ENCODE results near the gene TPGS2. TPM values are rescaled to one million over a fixed set of nuclear protein-coding genes. Genes with fewer than 3 reads are reported as not detected.
"Not testable (repeated sequence)": the region's sequence is repeated elsewhere in the genome, so short reads cannot be mapped to it uniquely, and the experiment has no call there.

The TPGS2 gene
- total RNA-seq, 1 experiment from 2014 or later: 380 TPM

DNA sequence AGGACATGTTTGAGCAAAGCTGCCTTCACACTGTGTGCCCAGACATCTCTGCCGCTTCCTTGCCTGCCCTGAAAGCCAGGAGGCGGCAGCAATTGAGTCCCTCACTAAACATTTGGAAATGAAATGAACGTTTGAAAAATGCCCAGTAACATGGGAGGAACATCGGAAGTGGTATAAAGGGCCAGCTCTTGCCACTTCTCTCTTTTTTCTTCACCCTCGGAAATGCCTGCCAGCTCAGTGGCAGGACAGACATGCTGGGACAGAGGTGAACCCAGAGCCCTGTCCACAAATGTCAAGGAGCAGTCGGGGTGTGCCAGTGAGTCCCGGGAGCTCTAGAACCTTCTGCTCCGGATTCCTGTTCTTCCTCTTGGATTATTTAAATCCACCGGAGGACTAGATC is 46.1 kb downstream of the TPGS2 start:
- Histone ChIP-seq H3K4me3 (no peak overlapping the region), H3K9me3 (replicated peaks) (no peaks in the 10 kb centered on the region), H3K27me3 (replicated peaks) (no peaks in the 10 kb centered on the region), H3K4me1 (replicated peaks) (peaks cover 11% of the 10 kb centered on the region), H3K27ac (no peak overlapping the region), H3K36me3 (no peaks in the 10 kb centered on the region; the same call in none of the 2 replicates)
- DNase-seq (ENCODE audit: low read depth in 1 of 2, low spot score in 2 of 2): no peak

- no peaks in the 10 kb centered on the region; the same call in 1 of the 2 replicates for H3K36me3 ChIP-seq
- H3K27ac ChIP-seq: 0 out of 2 replicates have a peak overlapping the region, but pooled peaks have one; percentile 24
Measured at GRCh38 chr18:36780748-36781147, 48.1 kb downstream of the TPGS2 start.

DNA sequence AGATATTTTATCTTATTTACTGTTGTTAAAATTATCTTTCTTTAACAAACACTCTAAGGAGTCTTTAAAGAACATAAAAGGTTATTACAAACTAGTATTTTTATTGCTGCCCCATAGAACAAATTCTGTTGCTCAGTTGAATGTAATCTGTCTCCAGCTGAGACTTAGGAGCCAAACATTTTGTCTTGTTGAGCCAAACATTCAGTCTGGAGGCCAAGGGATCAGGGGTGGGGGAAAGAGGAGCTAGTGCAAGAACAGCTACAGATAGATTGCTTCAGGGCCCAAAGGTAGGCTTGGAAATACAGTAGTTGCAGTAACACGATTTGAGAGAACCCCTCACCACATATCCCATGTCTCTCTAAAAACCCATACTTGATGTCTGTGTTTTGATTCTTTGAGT is 51.2 kb downstream of the TPGS2 start:
- DNase-seq (ENCODE audit: low read depth in 1 of 2, low spot score in 2 of 2): no peak

More at GRCh38 chr18:36780748-36781147, 48.1 kb downstream of the TPGS2 start:
- Histone ChIP-seq H3K9me3 (replicated peaks) (no peaks in the 10 kb centered on the region), H3K4me3 (no peak overlapping the region), H3K4me1 (replicated peaks) (peaks cover 9% of the 10 kb centered on the region), H3K27me3 (replicated peaks) (no peaks in the 10 kb centered on the region)
- peak in 1 of 2 experiments; percentile 20 for DNase-seq (ENCODE audit: low read depth in 1 of 2, low spot score in 2 of 2)

GRCh38 chr18:36776650-36777049 is 52.2 kb downstream of the TPGS2 start:
- 0 out of 2 replicates have a peak, but pooled peaks cover 4% of the 10 kb centered on the region for H3K27me3 ChIP-seq (replicated peaks)
- H3K27ac ChIP-seq: no peak overlapping the region
- no peak for DNase-seq (ENCODE audit: low read depth in 1 of 2, low spot score in 2 of 2)
- no peak overlapping the region for H3K4me3 ChIP-seq
- H3K4me1 ChIP-seq (replicated peaks): peaks cover 9% of the 10 kb centered on the region
- H3K9me3 ChIP-seq (replicated peaks): no peaks in the 10 kb centered on the region
- H3K36me3 ChIP-seq: no peaks in the 10 kb centered on the region; the same call in 1 of the 2 replicates

More for the DNA sequence above, 51.2 kb downstream of the TPGS2 start:
- Histone ChIP-seq H3K4me1 (replicated peaks) (peaks cover 9% of the 10 kb centered on the region), H3K36me3 (no peaks in the 10 kb centered on the region; the same call in 1 of the 2 replicates), H3K27ac (no peak overlapping the region), H3K27me3 (replicated peaks) (0 out of 2 replicates have a peak, but pooled peaks cover 4% of the 10 kb centered on the region), H3K9me3 (replicated peaks) (no peaks in the 10 kb centered on the region), H3K4me3 (no peak overlapping the region)

- DNase-seq (ENCODE audit: low read depth in 1 of 2, low spot score in 2 of 2): no peak
- H3K4me1 ChIP-seq (replicated peaks): peaks cover under 1% of the 10 kb centered on the region
- H3K27ac ChIP-seq: no peak overlapping the region
- no peaks in the 10 kb centered on the region for H3K9me3 ChIP-seq (replicated peaks)
- 0 out of 2 replicates have a peak, but pooled peaks cover 4% of the 10 kb centered on the region for H3K27me3 ChIP-seq (replicated peaks)
- no peak overlapping the region for H3K4me3 ChIP-seq
- H3K36me3 ChIP-seq: no peaks in the 10 kb centered on the region
Measured at GRCh38 chr18:36775396-36775795, 53.4 kb downstream of the TPGS2 start.

GRCh38 chr18:36772241-36772723 is 56.5 kb downstream of the TPGS2 start:
- no peak for DNase-seq (ENCODE audit: low read depth in 1 of 2, low spot score in 2 of 2)
- Histone ChIP-seq H3K9me3 (replicated peaks) (no peaks in the 10 kb centered on the region), H3K27ac (no peak overlapping the region), H3K27me3 (replicated peaks) (0 out of 2 replicates have a peak, but pooled peaks cover 4% of the 10 kb centered on the region), H3K4me3 (no peak overlapping the region), H3K36me3 (no peaks in the 10 kb centered on the region), H3K4me1 (replicated peaks) (no peaks in the 10 kb centered on the region)

DNA sequence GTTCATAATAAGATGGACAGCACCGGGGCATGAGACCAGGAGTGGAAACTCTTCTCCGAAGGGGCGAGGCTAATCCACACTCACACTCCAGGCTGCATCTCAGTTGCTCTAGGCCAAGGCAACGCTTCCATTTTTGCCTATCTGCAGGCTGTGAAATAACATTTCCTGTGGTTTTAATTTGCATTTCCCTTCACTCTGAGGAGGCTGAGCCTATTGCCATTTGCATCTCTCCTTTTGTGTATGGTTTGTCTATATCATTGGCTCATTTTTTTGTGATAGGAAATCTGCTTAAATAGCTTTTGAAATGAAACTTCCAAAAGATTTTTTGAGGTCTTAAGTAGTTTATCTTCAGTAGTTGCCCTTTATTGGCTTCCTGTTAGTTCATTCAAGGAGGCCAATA is 57.6 kb downstream of the TPGS2 start:
- Histone ChIP-seq H3K9me3 (replicated peaks) (no peaks in the 10 kb centered on the region), H3K36me3 (no peaks in the 10 kb centered on the region), H3K27me3 (replicated peaks) (0 out of 2 replicates have a peak, but pooled peaks cover 4% of the 10 kb centered on the region), H3K27ac (no peak overlapping the region), H3K4me1 (replicated peaks) (no peaks in the 10 kb centered on the region), H3K4me3 (no peak overlapping the region)
- DNase-seq (ENCODE audit: low read depth in 1 of 2, low spot score in 2 of 2): no peak

- no peaks in the 10 kb centered on the region for H3K36me3 ChIP-seq
- no peaks in the 10 kb centered on the region for H3K4me1 ChIP-seq (replicated peaks)
Measured at GRCh38 chr18:36770315-36770946, 58.4 kb downstream of the TPGS2 start.

GRCh38 chr18:36769611-36770314 is 59.0 kb downstream of the TPGS2 start:
- no peak for DNase-seq (ENCODE audit: low read depth in 1 of 2, low spot score in 2 of 2)
- Histone ChIP-seq H3K9me3 (replicated peaks) (no peaks in the 10 kb centered on the region), H3K27ac (no peak overlapping the region), H3K4me3 (no peak overlapping the region), H3K27me3 (replicated peaks) (no peaks in the 10 kb centered on the region), H3K4me1 (replicated peaks) (no peaks in the 10 kb centered on the region), H3K36me3 (no peaks in the 10 kb centered on the region)

More at GRCh38 chr18:36770315-36770946, 58.4 kb downstream of the TPGS2 start:
- no peak overlapping the region for H3K27ac ChIP-seq
- H3K27me3 ChIP-seq (replicated peaks): 0 out of 2 replicates have a peak, but pooled peaks cover 4% of the 10 kb centered on the region
- H3K4me3 ChIP-seq: no peak overlapping the region
- no peak for DNase-seq (ENCODE audit: low read depth in 1 of 2, low spot score in 2 of 2)
- no peaks in the 10 kb centered on the region for H3K9me3 ChIP-seq (replicated peaks)

DNA sequence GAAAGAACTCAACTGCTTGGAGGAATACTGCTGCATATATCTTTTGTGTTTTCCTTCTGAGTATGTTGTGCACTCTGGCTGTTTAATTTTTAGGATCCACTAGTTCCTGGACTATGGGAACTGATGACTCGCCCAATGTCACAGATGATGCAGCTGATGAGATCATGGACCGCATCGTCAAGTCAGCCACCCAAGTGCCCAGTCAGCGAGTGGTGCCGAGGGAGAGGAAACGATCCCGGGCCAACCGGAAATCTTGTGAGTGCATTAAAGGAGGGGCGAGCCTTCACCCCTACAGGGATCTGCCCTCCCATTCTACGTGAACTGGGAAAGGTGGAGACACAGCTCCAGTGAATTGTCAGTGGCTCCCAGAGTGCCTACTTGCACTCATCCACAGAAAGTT is 59.6 kb downstream of the TPGS2 start:
- Histone ChIP-seq H3K4me1 (replicated peaks) (no peaks in the 10 kb centered on the region), H3K27ac (no peak overlapping the region), H3K9me3 (replicated peaks) (no peaks in the 10 kb centered on the region), H3K36me3 (no peaks in the 10 kb centered on the region), H3K27me3 (replicated peaks) (no peaks in the 10 kb centered on the region), H3K4me3 (no peak overlapping the region)
- no peak for DNase-seq (ENCODE audit: low read depth in 1 of 2, low spot score in 2 of 2)

DNA sequence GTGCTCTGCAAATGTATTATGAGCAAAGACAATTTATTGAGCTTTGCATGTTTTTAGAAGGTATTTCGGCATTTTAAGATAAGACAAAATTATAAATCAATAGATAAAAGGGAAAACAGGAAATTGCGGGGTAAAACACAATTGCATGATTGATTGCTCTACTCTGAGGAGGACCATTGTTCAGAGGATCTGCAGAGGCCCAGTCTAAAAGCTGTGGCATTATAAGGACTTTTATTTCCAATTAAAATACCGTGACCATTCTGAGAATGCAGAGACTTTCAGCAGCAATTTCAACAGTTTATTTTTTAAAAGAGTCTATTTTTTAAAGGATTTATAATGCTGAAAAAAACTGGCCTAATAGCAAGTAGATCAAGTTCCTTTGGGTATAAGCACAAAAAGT is 62.0 kb downstream of the TPGS2 start:
- Histone ChIP-seq H3K9me3 (replicated peaks) (no peaks in the 10 kb centered on the region), H3K36me3 (no peaks in the 10 kb centered on the region), H3K4me1 (replicated peaks) (no peaks in the 10 kb centered on the region), H3K27ac (no peak overlapping the region), H3K4me3 (no peak overlapping the region), H3K27me3 (replicated peaks) (no peaks in the 10 kb centered on the region)
- no peak for DNase-seq (ENCODE audit: low read depth in 1 of 2, low spot score in 2 of 2)

GRCh38 chr18:36762965-36763364 is 65.8 kb downstream of the TPGS2 start:
- not testable (repeated sequence) for DNase-seq (ENCODE audit: low read depth in 1 of 2, low spot score in 2 of 2); H3K9me3 ChIP-seq (replicated peaks); H3K27ac ChIP-seq; H3K27me3 ChIP-seq (replicated peaks); H3K36me3 ChIP-seq; H3K4me3 ChIP-seq
- H3K4me1 ChIP-seq (replicated peaks): peaks cover 12% of the 10 kb centered on the region

DNA sequence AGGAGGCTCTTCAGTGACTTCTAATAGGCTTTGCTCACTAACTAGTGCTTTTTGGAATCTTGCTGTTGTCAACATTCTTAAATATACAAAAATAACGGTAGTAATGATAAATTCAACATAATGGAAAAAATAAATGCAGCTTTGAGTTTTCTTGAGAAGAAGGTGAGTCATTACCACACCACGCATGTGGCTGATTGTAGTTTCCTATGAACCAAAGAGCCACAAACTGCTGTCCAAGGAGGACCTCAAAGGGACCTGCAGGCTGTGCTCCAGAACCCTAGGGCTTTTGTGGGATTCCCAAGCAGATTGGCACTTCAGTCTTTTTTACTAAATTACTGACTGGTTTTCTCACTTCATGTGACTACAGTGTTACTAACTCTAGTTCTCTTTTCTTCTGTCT is 66.7 kb downstream of the TPGS2 start:
- peaks cover 21% of the 10 kb centered on the region for H3K4me1 ChIP-seq (replicated peaks)
- H3K27ac ChIP-seq: no peak overlapping the region
- H3K36me3 ChIP-seq: no peaks in the 10 kb centered on the region
- no peak for DNase-seq (ENCODE audit: low read depth in 1 of 2, low spot score in 2 of 2)
- H3K27me3 ChIP-seq (replicated peaks): no peaks in the 10 kb centered on the region
- no peaks in the 10 kb centered on the region for H3K9me3 ChIP-seq (replicated peaks)
- no peak overlapping the region for H3K4me3 ChIP-seq

- Histone ChIP-seq H3K36me3 (no peaks in the 10 kb centered on the region), H3K27me3 (replicated peaks) (no peaks in the 10 kb centered on the region), H3K27ac (no peak overlapping the region), H3K9me3 (replicated peaks) (no peaks in the 10 kb centered on the region), H3K4me1 (replicated peaks) (peaks cover 21% of the 10 kb centered on the region), H3K4me3 (no peak overlapping the region)
- DNase-seq (ENCODE audit: low read depth in 1 of 2, low spot score in 2 of 2): no peak
Measured at GRCh38 chr18:36761186-36761698, 67.6 kb downstream of the TPGS2 start.

Data from SJSA1 (cell line).